Measurements from ENCODE around the gene CTDNEP1.
"Not testable (repeated sequence)": the region's sequence is repeated elsewhere in the genome, so short reads cannot be mapped to it uniquely, and the experiment has no call there.

CTDNEP1 gene

GRCh38 chr17:7252176-7253043, 876 bp upstream of the CTDNEP1 start, which contains the start of gene ELP5:
TSS of gene ELP5 (plus strand) at chr17:7252215. CDS start at chr17:7252551, 336 bp downstream.
- no peak for FAIRE-seq
- TF ChIP-seq CTCF (IDR thresholded peaks at IDR 0.05; ENCODE audit: insufficient read depth, missing control alignments), result peak; percentile 37
- peak; percentile 80 for DNase-seq (ENCODE audit: insufficient read length, low spot score)

GRCh38 chr17:7250695-7251627, 573 bp downstream of the CTDNEP1 start:
- DNase-seq (ENCODE audit: insufficient read length, low spot score) (no peak), FAIRE-seq (no peak)
- TF ChIP-seq CTCF (IDR thresholded peaks at IDR 0.05; ENCODE audit: insufficient read depth, missing control alignments), result no peak

GRCh38 chr17:7249830-7250229, 1.7 kb downstream of the CTDNEP1 start:
- FAIRE-seq (no peak), DNase-seq (ENCODE audit: insufficient read length, low spot score) (no peak)
- no peak for TF ChIP-seq CTCF (IDR thresholded peaks at IDR 0.05; ENCODE audit: insufficient read depth, missing control alignments)

GRCh38 chr17:7249214-7249613, 2.3 kb downstream of the CTDNEP1 start:
- FAIRE-seq (no peak), DNase-seq (ENCODE audit: insufficient read length, low spot score) (no peak)
- TF ChIP-seq CTCF (IDR thresholded peaks at IDR 0.05; ENCODE audit: insufficient read depth, missing control alignments), result no peak

GRCh38 chr17:7248796-7249195, 2.7 kb downstream of the CTDNEP1 start:
- FAIRE-seq (no peak), DNase-seq (ENCODE audit: insufficient read length, low spot score) (no peak)
- TF ChIP-seq CTCF (IDR thresholded peaks at IDR 0.05; ENCODE audit: insufficient read depth, missing control alignments), result no peak

- no peak for DNase-seq (ENCODE audit: insufficient read length, low spot score)
- no peak for TF ChIP-seq CTCF (IDR thresholded peaks at IDR 0.05; ENCODE audit: insufficient read depth, missing control alignments)
- no peak for FAIRE-seq
Observed at GRCh38 chr17:7246779-7247178, 4.8 kb downstream of the CTDNEP1 start.

- FAIRE-seq, result not testable (repeated sequence)
Observed at GRCh38 chr17:7243838-7244237, 7.7 kb downstream of the CTDNEP1 start.

More at GRCh38 chr17:7243838-7244237, 7.7 kb downstream of the CTDNEP1 start:
- DNase-seq (ENCODE audit: insufficient read length, low spot score), result not testable (repeated sequence)
